Cardiac fibroblast (primary cell): Measurements from ENCODE around the gene FRMD7.

Experiments
- DNase-seq, 2 donors: peaks; one replicate each; pipeline versions ENCODE4 v3.0.0 to v3.0.0-alpha.2; 2010; ENCODE audit warnings: low read depth in 2 of 2
- H3K4me3 ChIP-seq, 2 donors: replicated peaks in 1 of 2; 1 replicate in 1 of 2; 2 replicates in 1 of 2; pipeline ENCODE4 v1.5.1; 2011; ENCODE audit warnings: low read depth in 2 of 2, low read length in 2 of 2, mild to moderate bottlenecking in 2 of 2, moderate library complexity in 1 of 2
- CTCF ChIP-seq: IDR thresholded peaks from one replicate; pipeline ENCODE4 v1.5.1; 2011; ENCODE audit warnings: low read depth, mild to moderate bottlenecking, low read length, inconsistent platforms

The FRMD7 gene

GRCh38 chrX:132043977-132044376 lies 83.8 kb downstream of the FRMD7 start:
- no peak for DNase-seq
- no peak for TF ChIP-seq CTCF

GRCh38 chrX:132041015-132041414 lies 86.8 kb downstream of the FRMD7 start:
- TF ChIP-seq CTCF, result no peak
- DNase-seq, result peak; percentile 27 to 53

More at GRCh38 chrX:132043977-132044376, 83.8 kb downstream of the FRMD7 start:
- no peak overlapping the region for H3K4me3 ChIP-seq

GRCh38 chrX:132040066-132040465 lies 87.8 kb downstream of the FRMD7 start:
- TF ChIP-seq CTCF, result no peak
- H3K4me3 ChIP-seq, result no peak overlapping the region
- DNase-seq, result no peak

More at GRCh38 chrX:132041015-132041414, 86.8 kb downstream of the FRMD7 start:
- H3K4me3 ChIP-seq, result no peak overlapping the region

- DNase-seq, result no peak
- H3K4me3 ChIP-seq, result no peak overlapping the region
- no peak for TF ChIP-seq CTCF
Observed at GRCh38 chrX:132037479-132037993, 90.3 kb downstream of the FRMD7 start.

GRCh38 chrX:132034648-132035047 lies 93.2 kb downstream of the FRMD7 start:
- TF ChIP-seq CTCF, result no peak
- DNase-seq, result no peak
- H3K4me3 ChIP-seq, result no peak overlapping the region

GRCh38 chrX:132033166-132033565 lies 94.7 kb downstream of the FRMD7 start:
- TF ChIP-seq CTCF, result no peak
- DNase-seq, result no peak
- no peak overlapping the region for H3K4me3 ChIP-seq

GRCh38 chrX:132031867-132032266 lies 96.0 kb downstream of the FRMD7 start:
- TF ChIP-seq CTCF, result no peak
- DNase-seq, result no peak
- H3K4me3 ChIP-seq, result no peak overlapping the region
